GM12892 (cell line): Measurements from ENCODE around the gene LKAAEAR1.

Experiments
- POLR2A ChIP-seq: IDR thresholded peaks from 2 replicates; pipeline ENCODE4 v1.6.1; 2011; ENCODE audit warnings: low read depth, low read length, control low read depth
- POLR2AphosphoS5 ChIP-seq: IDR thresholded peaks from 2 replicates; pipeline ENCODE4 v1.6.1; 2011; ENCODE audit warnings: low read depth, low read length, control low read depth

DNA sequence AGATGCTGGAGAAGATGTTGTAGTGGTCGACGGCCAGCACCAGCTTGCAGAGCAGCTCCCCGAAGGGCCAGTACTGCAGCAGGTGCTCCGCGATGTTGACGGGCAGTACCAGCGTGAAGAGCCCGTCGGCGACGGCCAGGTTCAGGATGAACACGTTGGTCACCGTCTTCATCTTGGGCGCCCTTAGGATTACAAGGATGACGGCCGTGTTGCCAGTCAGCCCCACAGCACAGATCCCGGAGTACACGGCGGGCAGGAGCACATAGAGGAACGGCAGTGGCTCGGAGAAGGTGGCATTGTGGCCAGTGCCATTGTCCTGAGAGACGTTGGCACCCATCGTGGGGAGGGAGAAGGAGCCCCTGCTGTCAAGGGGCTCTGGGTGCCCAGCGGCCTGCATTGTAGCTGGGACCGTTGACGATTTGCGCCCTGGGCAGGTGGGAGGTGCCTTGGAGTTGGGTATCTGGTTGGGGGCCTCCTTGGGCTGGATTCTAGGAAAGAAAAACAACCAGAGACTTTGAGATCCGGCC lies 22.3 kb upstream of the LKAAEAR1 start:
- TF ChIP-seq POLR2AphosphoS5 (no peak), POLR2A (no peak)
